Epithelial cell of proximal tubule (primary cell): ENCODE measurements around the gene C4orf51. TPM values are rescaled to one million over a fixed set of nuclear protein-coding genes. Genes with fewer than 3 reads are reported as not detected.

ENCODE experiments used
- DNase-seq: peaks from one replicate; pipeline ENCODE4 v3.0.0-alpha.2; 2011; ENCODE audit warnings: low read depth
- H3K4me3 ChIP-seq: 2 replicates; pipeline ENCODE4 v1.5.1; 2011; ENCODE audit warnings: low read depth, mild to moderate bottlenecking, low read length
- CTCF ChIP-seq: conservative IDR thresholded peaks from 2 replicates; pipeline ENCODE4 v1.5.1; 2012; ENCODE audit warnings: low read depth, mild to moderate bottlenecking, low read length
- total RNA-seq: library from RNA; depleted of rRNA; stranded (reverse); fragments of >200 nt; gene quantifications from 2 replicates; pipeline ENCODE4 v1.2.3, GENCODE V29; 2015

The C4orf51 gene
- total RNA-seq, 1 donor from 2014 or later = not detected

- DNase-seq = no peak
- no peak for TF ChIP-seq CTCF
These were observed 53.2 kb downstream of the C4orf51 start for GRCh38 chr4:145732895-145733880.

GRCh38 chr4:145734031-145734430, 54.1 kb downstream of the C4orf51 start:
- no peak for DNase-seq
- TF ChIP-seq CTCF = no peak
- H3K4me3 ChIP-seq = peak overlapping the region; percentile 27

More at GRCh38 chr4:145732895-145733880, 53.2 kb downstream of the C4orf51 start:
- peak overlapping the region; percentile 62 for H3K4me3 ChIP-seq

- DNase-seq = peak; percentile 94
- TF ChIP-seq CTCF = no peak
- peak overlapping the region; percentile 27 for H3K4me3 ChIP-seq
These were observed 54.8 kb downstream of the C4orf51 start for GRCh38 chr4:145734576-145735346.

- peak; percentile 97 for DNase-seq
- TF ChIP-seq CTCF = no peak
- H3K4me3 ChIP-seq = no peak overlapping the region
These were observed 55.4 kb downstream of the C4orf51 start for GRCh38 chr4:145735347-145735675.

GRCh38 chr4:145735827-145736226, 55.9 kb downstream of the C4orf51 start:
- no peak for TF ChIP-seq CTCF
- DNase-seq = no peak

GRCh38 chr4:145736241-145736831, 56.4 kb downstream of the C4orf51 start:
- no peak for DNase-seq
- no peak overlapping the region for H3K4me3 ChIP-seq
- no peak for TF ChIP-seq CTCF

More at GRCh38 chr4:145735827-145736226, 55.9 kb downstream of the C4orf51 start:
- H3K4me3 ChIP-seq = no peak overlapping the region
